HK-2 (cell line): ENCODE results near the gene GDA.

Source experiments
- DNase-seq: peaks from one replicate; pipeline ENCODE4 v3.0.0-alpha.2; 2018; ENCODE audit not compliant: unreplicated experiment

GDA gene

GRCh38 chr9:72149231-72149975, at the start of gene GDA:
Gene GDA, plus strand, starts transcription at chr9:72149440. Its CDS starts 120 bp downstream, at chr9:72149560.
- no peak for DNase-seq

GRCh38 chr9:72102520-72102919, 46.7 kb upstream of the GDA start:
- no peak for DNase-seq

DNA sequence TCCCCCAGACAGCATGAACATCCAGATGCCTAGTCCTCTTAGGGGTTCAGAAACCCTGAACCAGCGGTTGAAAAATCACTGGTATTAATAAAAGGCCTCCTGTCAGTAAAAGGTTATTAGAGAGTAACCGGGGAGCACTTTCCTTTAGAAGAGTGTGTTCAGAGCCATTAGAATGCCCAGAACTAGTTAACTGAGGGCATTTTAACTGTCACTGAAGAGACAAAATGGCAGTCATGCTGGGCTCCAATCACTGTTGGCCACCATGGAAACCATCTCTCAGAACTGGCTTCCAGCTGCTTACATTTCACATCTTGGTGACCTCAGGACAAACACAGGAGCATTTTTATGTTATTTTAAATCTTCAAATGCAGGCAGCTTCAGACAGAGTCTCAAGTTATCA, 36.2 kb upstream of the GDA start:
- no peak for DNase-seq

DNA sequence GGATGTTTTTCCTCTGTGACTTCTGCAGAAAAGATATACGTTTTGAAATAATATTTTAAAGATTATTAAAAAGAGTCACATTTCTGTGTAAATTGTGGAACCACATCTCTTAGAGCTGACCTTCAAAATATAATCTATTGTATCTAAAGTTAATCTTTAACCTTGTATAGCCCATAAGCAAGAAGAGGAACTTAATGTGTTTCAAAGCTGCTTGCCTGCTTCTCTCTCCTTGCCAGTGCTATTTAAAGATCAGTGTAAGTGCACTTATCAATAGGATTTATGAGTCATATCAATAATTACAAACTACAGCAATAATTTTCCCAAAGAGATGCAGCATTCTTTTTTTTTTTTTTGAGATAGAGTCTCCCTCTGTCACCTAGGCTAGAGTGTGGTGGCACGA, 29.4 kb upstream of the GDA start:
- DNase-seq, result no peak

DNA sequence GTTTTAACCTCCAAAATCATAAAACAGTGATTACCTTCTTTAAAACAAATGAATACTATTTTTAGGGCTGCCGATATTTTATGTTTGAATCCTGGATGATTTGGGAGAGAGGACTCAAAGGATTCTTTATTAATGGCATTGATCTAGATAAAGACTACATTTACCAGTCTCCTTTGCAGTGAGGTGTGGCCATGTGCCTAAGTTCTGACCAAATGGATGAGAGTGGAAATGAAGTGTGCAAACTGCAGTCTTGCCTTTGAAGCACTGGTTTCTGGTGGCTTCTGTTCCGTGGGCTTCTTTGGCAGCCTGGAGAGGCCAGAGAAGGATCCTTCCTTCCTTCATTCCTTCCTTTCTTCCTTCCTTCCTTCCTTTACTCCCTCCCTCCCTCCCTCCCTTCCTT, 24.3 kb upstream of the GDA start:
- DNase-seq, result no peak

GRCh38 chr9:72127753-72128152, 21.5 kb upstream of the GDA start:
- no peak for DNase-seq

DNA sequence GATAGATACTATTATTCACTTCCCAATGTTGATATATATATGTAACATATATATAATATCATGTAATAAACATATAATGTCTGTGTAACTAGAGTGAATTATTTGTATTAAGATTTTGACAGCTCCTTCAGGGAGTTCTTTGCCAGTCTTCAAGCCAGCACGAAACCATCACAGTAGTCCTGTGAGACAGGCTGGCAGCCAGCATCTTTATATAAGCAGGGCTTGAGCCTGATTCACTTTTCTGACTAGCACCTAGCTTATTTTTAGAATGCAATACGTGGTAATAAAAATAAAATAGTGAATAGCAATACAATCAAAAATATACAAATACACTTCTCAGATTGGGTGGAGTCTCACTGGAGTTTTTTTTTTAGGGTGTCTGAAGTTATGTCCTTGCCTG, 20.7 kb upstream of the GDA start:
- DNase-seq, result no peak

GRCh38 chr9:72129271-72130156, 19.7 kb upstream of the GDA start:
- no peak for DNase-seq

DNA sequence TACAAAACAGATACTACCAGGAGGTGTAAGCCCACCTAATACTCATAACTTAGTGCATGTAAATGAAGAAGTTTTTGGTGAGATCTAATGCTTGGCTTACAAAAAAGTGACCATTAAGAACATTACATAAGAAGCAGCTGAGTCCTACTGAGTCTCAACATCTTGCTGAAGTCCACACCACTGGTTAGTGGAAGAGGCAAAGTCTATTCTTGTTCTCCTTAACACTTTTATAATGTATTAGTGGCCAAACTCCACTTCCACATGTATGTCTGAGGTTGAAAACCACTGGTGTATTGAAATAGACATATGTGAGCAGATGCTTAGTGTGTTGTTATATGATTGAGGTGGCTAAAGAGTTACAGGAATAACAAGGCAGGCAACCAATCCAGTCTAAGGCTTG, 18.9 kb upstream of the GDA start:
- DNase-seq, result no peak

DNA sequence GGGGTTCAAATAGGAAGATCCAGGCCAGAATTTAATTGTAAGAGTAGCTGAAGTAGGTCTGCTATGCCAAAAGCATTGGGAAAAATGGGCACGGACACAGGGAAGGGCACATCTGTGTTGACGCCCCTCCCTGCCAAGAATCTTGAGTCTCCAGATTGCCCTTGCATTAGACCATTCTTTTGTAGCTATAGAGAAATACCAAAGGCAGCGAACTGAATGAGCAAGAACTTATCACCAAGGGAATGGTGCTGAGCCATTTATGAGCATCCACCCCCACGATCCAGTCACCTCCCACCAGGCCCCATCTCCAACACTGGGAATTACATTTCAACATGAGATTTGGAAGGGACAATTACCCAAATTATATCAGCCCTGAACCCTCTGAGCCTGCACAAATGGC, 18.0 kb upstream of the GDA start:
- no peak for DNase-seq

DNA sequence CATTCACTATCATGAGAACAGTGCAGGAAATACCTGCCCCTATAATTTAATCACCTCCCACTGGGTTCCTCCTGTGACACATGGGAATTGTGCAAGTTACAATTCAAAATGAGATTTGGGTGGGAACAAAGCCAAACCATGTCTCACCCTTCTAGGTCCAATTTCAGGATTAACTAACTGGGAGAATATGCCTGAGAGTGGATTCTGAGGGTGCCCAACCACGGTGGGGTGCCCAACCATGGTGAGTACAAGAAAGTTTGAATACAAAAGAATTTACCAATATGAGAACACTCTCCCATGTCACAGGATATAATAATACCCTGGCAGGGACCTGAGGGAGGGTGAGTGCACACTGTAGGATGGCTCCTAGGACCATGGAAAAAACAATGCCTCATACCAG, 17.2 kb upstream of the GDA start:
- no peak for DNase-seq

- no peak for DNase-seq
Observed at GRCh38 chr9:72133365-72134035, 15.7 kb upstream of the GDA start.

DNA sequence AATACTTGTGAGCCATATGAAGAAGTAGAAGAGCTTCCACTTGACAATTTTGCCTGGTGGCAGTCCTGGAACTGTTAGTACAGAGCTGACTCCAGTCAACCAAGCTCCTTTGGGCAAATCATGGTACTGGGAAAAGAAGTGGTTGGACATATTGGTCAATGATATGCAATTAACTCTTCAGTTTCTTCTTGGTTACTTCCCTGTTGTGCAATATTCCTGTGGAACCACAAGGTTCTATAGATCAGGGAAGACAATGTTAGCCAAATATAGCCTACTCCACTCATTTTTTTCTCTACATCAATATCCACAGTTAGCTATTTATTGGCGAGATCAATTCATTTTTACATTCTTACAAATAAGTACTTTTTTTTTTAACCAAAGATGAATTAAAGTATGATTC, 14.4 kb upstream of the GDA start:
- no peak for DNase-seq

GRCh38 chr9:72137697-72138365, 11.4 kb upstream of the GDA start:
- no peak for DNase-seq

GRCh38 chr9:72139226-72139625, 10.0 kb upstream of the GDA start:
- no peak for DNase-seq

- DNase-seq, result no peak
Observed at GRCh38 chr9:72140586-72140985, 8.7 kb upstream of the GDA start.

GRCh38 chr9:72141484-72141883, 7.8 kb upstream of the GDA start:
- DNase-seq, result no peak

DNA sequence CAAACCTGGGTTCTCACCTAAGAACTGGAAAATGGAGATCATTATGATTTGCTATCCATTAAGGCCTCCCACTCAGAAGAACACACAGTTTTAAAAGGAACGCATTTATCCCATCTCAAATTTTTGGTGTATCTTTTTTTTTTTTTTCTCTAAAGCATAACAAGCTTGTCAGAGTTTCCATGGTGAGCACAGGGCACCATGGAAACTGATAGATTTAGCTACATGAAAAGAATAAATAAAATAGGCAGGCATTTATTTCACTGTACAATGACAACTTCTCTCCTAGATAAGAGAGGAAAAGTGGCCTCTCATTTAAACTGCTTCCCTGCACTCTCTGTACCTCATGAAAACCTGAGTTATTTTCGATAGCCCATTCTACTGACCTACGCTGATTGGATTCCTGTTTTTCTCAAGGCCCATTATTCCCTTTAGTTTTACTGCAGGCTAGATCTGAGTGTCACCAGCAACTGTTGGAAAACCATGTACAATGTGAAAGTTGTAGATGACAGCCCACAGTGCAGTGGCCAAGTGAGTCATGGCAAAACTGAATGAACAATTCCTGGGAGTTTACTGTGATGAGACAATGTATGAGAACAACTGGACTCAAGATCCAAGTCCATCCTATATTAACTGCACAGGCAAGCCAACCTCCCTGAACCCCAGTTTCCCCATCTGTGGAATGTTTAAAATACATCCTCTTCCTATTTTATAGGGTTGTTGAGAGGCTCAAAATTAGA, 4.3 kb upstream of the GDA start:
- DNase-seq, result no peak

- DNase-seq, result no peak
Observed at GRCh38 chr9:72145733-72146505, 3.3 kb upstream of the GDA start.

DNA sequence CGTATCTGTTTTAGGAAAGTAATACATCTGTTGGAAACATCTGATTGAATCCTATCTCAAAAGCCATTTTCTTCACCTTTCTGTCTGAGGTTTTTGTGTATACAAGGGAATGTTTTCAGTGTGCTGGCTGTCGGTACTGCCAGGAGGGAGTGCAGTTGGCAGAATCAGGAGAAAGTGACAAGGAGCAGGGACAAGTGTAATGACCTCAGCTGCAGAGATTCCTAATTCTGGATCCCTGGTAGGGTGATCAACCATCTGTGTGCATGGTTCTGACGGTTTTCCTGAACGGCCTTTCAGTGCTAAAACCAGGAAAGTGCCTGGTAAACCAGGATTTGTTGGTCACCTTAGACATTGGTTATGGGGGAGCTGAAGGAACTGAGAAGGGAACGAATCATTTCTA, 1.6 kb upstream of the GDA start:
- DNase-seq, result no peak

DNA sequence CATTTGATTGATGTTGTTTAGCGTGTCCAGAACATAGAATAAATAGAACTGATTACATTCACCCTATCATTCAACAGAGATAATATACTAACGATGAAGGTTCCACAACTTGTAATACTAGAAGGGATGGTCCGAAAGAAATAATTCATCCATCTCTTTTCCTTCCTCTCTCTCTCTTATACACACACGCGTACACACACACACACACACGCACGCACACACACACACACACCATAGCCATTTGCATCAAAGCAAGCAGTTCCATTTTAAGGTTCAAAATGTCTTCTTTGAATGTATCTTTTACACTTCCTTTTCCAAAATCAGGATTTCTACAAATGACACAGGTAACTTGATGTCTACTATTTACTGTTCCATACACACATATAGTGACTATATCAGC, 887 bp downstream of the GDA start:
- no peak for DNase-seq
